Vagina (tissue), 2 donors: Measurements from ENCODE around the gene LAMP2. TPM values are rescaled to one million over a fixed set of nuclear protein-coding genes. Genes with fewer than 3 reads are reported as not detected.

Experiments used
- DNase-seq, 2 donors: peaks; one replicate each; pipeline ENCODE4 v3.0.0-alpha.2; 2017; ENCODE audit errors: extremely low spot score in 2 of 2
- H3K27ac ChIP-seq: fragments of 200-600 bp; sonication (generic); one replicate; pipeline ENCODE4 v1.5.1; 2019
- H3K27me3 ChIP-seq: fragments of 200-600 bp; sonication (generic); one replicate; pipeline ENCODE4 v1.5.1; 2019
- H3K36me3 ChIP-seq, 2 donors: fragments of 200-600 bp; sonication (generic); one replicate each; pipeline ENCODE4 v1.5.1; 2017 to 2019
- H3K4me1 ChIP-seq: fragments of 200-600 bp; sonication (generic); one replicate; pipeline ENCODE4 v1.5.1; 2019
- H3K4me3 ChIP-seq, 2 donors: fragments of 200-600 bp; sonication (generic); 1 replicate in 1 of 2; 2 replicates in 1 of 2; pipeline ENCODE4 v1.5.1; 2016 to 2019
- H3K9me3 ChIP-seq: fragments of 200-600 bp; sonication (generic); one replicate; pipeline ENCODE4 v1.5.1; 2019
- POLR2A ChIP-seq, 2 donors: fragments of 450-650 bp; IDR thresholded peaks; one replicate each; pipeline ENCODE4 v1.6.1; 2017; ENCODE audit warnings: antibody characterized with exemption in 2 of 2, mild to moderate bottlenecking in 2 of 2, moderate library complexity in 2 of 2
- POLR2AphosphoS5 ChIP-seq, 2 donors: sonication (generic); formaldehyde crosslinking; IDR thresholded peaks; one replicate each; pipeline ENCODE4 v1.9.0; 2017; ENCODE audit warnings: antibody characterized with exemption in 2 of 2, mild to moderate bottlenecking in 2 of 2, low read depth in 1 of 2; ENCODE audit not compliant: insufficient read depth in 1 of 2
- intact Hi-C: fragments of 100-400 bp; cut with DNase I; formaldehyde crosslinking; loops from one replicate; pipeline ENCODE4 v1.15.1; 2023
- small RNA-seq: library from RNA; depleted of rRNA; stranded (forward); fragments of <200 nt; gene quantifications from one replicate; pipeline ENCODE3, GENCODE V24; 2016
- total RNA-seq: library from RNA; depleted of rRNA; stranded (reverse); fragments of >200 nt; gene quantifications from one replicate; pipeline ENCODE4 v1.2.3, GENCODE V29; 2016
- TF ChIP-seq, protein P1 (sequence below), 3 experiments: fragments of 450-650 bp in 2 of 3; fragments of 200-600 bp in 1 of 3; sonication (generic) in 1 of 3; IDR thresholded peaks; one replicate each; pipeline ENCODE4 v1.5.1; 2017 to 2019; ENCODE audit warnings: antibody characterized with exemption in 3 of 3, mild to moderate bottlenecking in 2 of 3, moderate library complexity in 2 of 3

Gene LAMP2
- total RNA-seq, 1 donor from 2014 or later, result 106 TPM

DNA sequence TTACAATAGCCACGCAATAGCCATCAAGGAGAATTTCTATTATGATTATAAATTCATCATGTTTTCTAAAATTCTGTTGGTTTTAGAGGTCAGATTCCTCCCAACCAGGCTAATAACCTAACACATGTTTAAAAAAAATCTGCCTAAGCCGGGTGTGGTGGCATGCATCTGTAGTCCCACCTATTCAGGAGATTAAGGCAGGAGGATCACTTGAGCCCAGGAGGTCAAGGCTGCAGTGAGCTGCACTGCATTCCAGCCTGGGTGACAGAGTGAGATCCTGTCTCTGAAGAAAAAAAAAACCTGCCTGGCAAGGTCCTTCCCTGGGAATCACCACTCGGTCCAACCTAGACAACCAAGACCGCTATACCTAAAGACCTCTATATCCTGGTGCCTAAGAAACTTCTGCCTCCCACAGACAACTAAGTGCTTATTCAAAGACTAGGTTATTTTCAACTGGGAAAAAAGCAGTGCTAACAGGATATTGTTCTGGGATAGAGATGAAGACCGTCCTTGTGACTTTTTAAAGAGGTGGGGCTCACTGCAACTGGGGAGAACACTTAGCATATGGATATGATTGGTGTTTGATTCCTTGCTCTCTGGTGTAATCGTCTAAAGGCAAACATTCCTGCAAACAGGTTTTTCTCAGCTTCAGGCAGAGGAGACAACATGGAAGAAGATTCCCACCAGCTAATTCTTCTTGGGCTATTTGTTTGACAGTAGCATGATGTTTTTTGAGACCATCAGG lies 89.0 kb downstream of the LAMP2 start:
- Histone ChIP-seq H3K27me3 (no peaks in the 10 kb centered on the region), H3K27ac (no peak overlapping the region), H3K4me3 (no peak overlapping the region), H3K9me3 (no peaks in the 10 kb centered on the region), H3K4me1 (no peaks in the 10 kb centered on the region), H3K36me3 (no peaks in the 10 kb centered on the region)
- intact Hi-C loops, result no loop called here
- no peak for DNase-seq
- TF ChIP-seq, protein P1, sequence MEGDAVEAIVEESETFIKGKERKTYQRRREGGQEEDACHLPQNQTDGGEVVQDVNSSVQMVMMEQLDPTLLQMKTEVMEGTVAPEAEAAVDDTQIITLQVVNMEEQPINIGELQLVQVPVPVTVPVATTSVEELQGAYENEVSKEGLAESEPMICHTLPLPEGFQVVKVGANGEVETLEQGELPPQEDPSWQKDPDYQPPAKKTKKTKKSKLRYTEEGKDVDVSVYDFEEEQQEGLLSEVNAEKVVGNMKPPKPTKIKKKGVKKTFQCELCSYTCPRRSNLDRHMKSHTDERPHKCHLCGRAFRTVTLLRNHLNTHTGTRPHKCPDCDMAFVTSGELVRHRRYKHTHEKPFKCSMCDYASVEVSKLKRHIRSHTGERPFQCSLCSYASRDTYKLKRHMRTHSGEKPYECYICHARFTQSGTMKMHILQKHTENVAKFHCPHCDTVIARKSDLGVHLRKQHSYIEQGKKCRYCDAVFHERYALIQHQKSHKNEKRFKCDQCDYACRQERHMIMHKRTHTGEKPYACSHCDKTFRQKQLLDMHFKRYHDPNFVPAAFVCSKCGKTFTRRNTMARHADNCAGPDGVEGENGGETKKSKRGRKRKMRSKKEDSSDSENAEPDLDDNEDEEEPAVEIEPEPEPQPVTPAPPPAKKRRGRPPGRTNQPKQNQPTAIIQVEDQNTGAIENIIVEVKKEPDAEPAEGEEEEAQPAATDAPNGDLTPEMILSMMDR (IDR thresholded peaks at IDR 0.05), result no peak

DNA sequence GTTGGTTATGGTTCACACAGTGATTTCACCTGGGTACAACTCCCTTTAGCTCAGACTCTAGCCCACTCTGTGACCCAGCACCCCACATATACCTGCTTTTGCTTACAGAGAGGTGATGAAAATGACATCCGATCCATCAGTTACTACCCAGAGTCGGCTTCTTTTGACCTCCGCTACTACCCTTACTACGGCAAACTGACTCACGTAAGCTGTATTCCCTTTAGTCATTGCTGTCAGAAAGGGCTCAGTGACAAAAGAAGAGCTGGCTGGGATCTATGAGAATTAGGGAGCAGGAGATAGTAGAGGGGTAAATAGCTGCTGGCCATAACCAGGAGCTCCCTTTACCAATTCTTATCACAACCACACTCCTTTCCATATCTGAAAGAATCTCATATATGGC lies 90.5 kb downstream of the LAMP2 start:
- no peaks in the 10 kb centered on the region for H3K4me1 ChIP-seq
- H3K27me3 ChIP-seq, result no peaks in the 10 kb centered on the region
- TF ChIP-seq POLR2AphosphoS5 (IDR thresholded peaks at IDR 0.05; ENCODE audit: insufficient read depth in 1 of 2, low read depth in 1 of 2) (no peak), POLR2A (IDR thresholded peaks at IDR 0.05) (no peak)
- TF ChIP-seq, protein P1 (IDR thresholded peaks at IDR 0.05), result no peak
- no peaks in the 10 kb centered on the region for H3K9me3 ChIP-seq
- no peak overlapping the region for H3K4me3 ChIP-seq
- intact Hi-C loops, result no loop called here
- no peak overlapping the region for H3K27ac ChIP-seq
- DNase-seq, result no peak
- no peaks in the 10 kb centered on the region for H3K36me3 ChIP-seq

Small RNA genes within 50 kb of the gene (small RNA-seq; reads per million reads assigned to genes)
- gene RNU7-37P, result not detected

Other genes starting within 250 kb of the LAMP2 start
- 8.8 TPM for gene ZBTB33, start 218.5 kb downstream of the LAMP2 start, total RNA-seq
- gene TMEM255A, start 157.8 kb downstream of the LAMP2 start, total RNA-seq, result 10.8 TPM
- gene ATP1B4, start 107.2 kb downstream of the LAMP2 start, total RNA-seq, result 0.74 TPM
- gene CUL4B, start 91.7 kb upstream of the LAMP2 start, total RNA-seq, result 31.7 TPM
- gene MCTS1, start 134.8 kb upstream of the LAMP2 start, total RNA-seq, result 6.1 TPM
- 9.6 TPM for gene C1GALT1C1, start 160.8 kb upstream of the LAMP2 start, total RNA-seq